ENCODE results near the gene SERTAD1.

- TF ChIP-seq EZH2 (IDR thresholded peaks at IDR 0.05; ENCODE audit: borderline replicate concordance, insufficient read depth, low read depth, low read length, poor library complexity, severe bottlenecking): no peak
- TF ChIP-seq, protein P1, sequence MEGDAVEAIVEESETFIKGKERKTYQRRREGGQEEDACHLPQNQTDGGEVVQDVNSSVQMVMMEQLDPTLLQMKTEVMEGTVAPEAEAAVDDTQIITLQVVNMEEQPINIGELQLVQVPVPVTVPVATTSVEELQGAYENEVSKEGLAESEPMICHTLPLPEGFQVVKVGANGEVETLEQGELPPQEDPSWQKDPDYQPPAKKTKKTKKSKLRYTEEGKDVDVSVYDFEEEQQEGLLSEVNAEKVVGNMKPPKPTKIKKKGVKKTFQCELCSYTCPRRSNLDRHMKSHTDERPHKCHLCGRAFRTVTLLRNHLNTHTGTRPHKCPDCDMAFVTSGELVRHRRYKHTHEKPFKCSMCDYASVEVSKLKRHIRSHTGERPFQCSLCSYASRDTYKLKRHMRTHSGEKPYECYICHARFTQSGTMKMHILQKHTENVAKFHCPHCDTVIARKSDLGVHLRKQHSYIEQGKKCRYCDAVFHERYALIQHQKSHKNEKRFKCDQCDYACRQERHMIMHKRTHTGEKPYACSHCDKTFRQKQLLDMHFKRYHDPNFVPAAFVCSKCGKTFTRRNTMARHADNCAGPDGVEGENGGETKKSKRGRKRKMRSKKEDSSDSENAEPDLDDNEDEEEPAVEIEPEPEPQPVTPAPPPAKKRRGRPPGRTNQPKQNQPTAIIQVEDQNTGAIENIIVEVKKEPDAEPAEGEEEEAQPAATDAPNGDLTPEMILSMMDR (IDR thresholded peaks at IDR 0.05): no peak
These were observed 7.8 kb upstream of the SERTAD1 start for GRCh38 chr19:40433391-40434216.
